ENCODE results near the gene MCCC2. TPM values are rescaled to one million over a fixed set of nuclear protein-coding genes. Genes with fewer than 3 reads are reported as not detected.
A peak's percentile ranks its signal among the peaks of the same experiment; 100 is the strongest.

Gene MCCC2
- total and polyA plus RNA-seq, 2 of the 13 experiments (the other 11 are each of a cell fraction or from before 2014, with no cell fraction given): 44.8 to 83.6 TPM

- TF ChIP-seq, protein P1, sequence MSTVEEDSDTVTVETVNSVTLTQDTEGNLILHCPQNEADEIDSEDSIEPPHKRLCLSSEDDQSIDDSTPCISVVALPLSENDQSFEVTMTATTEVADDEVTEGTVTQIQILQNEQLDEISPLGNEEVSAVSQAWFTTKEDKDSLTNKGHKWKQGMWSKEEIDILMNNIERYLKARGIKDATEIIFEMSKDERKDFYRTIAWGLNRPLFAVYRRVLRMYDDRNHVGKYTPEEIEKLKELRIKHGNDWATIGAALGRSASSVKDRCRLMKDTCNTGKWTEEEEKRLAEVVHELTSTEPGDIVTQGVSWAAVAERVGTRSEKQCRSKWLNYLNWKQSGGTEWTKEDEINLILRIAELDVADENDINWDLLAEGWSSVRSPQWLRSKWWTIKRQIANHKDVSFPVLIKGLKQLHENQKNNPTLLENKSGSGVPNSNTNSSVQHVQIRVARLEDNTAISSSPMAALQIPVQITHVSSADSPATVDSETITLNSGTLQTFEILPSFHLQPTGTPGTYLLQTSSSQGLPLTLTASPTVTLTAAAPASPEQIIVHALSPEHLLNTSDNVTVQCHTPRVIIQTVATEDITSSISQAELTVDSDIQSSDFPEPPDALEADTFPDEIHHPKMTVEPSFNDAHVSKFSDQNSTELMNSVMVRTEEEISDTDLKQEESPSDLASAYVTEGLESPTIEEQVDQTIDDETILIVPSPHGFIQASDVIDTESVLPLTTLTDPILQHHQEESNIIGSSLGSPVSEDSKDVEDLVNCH (CRISPR knock-in tag; IDR thresholded peaks at IDR 0.05): 0 out of 2 replicates have a peak, but pooled peaks have one; percentile 49
- 0 out of 2 replicates have a peak, but pooled peaks have one; percentile 28 for TF ChIP-seq ATF1 (CRISPR knock-in tag; IDR thresholded peaks at IDR 0.05)
- TF ChIP-seq, protein P2, sequence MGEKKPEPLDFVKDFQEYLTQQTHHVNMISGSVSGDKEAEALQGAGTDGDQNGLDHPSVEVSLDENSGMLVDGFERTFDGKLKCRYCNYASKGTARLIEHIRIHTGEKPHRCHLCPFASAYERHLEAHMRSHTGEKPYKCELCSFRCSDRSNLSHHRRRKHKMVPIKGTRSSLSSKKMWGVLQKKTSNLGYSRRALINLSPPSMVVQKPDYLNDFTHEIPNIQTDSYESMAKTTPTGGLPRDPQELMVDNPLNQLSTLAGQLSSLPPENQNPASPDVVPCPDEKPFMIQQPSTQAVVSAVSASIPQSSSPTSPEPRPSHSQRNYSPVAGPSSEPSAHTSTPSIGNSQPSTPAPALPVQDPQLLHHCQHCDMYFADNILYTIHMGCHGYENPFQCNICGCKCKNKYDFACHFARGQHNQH (CRISPR knock-in tag; IDR thresholded peaks at IDR 0.05): no peak
- TF ChIP-seq, protein P3, sequence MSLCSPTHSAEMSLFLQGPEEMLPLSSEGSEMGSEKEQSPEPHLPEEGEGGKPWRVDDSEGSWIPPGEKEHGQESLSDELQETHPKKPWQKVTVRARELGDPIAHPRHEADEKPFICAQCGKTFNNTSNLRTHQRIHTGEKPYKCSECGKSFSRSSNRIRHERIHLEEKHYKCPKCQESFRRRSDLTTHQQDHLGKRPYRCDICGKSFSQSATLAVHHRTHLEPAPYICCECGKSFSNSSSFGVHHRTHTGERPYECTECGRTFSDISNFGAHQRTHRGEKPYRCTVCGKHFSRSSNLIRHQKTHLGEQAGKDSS (CRISPR knock-in tag; IDR thresholded peaks at IDR 0.05; ENCODE audit: borderline replicate concordance, low read depth): peak; percentile 87
- no peak for TF ChIP-seq ZNF513 (CRISPR knock-in tag; conservative IDR thresholded peaks at IDR 0.05)
- TF ChIP-seq ZNF550 (CRISPR knock-in tag; IDR thresholded peaks at IDR 0.05; ENCODE audit: borderline replicate concordance): no peak
- peak; percentile 15; the same call in 1 of the 2 replicates for TF ChIP-seq ZNF263 (CRISPR knock-in tag; IDR thresholded peaks at IDR 0.05)
- no peak for TF ChIP-seq SMAD1 (CRISPR knock-in tag; IDR thresholded peaks at IDR 0.05; ENCODE audit: borderline replicate concordance, low read depth)
- TF ChIP-seq, protein P4, sequence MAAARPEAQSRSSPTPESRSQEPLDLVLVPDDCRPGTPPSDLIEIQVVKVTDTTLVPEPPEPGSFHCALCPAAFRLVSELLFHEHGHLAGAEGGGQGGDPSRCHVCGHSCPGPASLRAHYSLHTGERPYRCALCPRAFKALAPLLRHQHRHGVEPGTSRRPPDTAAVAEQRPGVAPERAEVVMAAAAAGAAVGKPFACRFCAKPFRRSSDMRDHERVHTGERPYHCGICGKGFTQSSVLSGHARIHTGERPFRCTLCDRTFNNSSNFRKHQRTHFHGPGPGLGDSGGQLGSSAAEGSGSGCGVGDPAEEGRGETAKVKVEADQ (CRISPR knock-in tag; IDR thresholded peaks at IDR 0.05; ENCODE audit: borderline replicate concordance): no peak
- TF ChIP-seq NCOA2 (CRISPR knock-in tag; IDR thresholded peaks at IDR 0.05): peak; percentile 55; the same call in 1 of the 2 replicates
- TF ChIP-seq CC2D1A (CRISPR knock-in tag; IDR thresholded peaks at IDR 0.05): no peak
- no peak for TF ChIP-seq TP53 (CRISPR knock-in tag; conservative IDR thresholded peaks at IDR 0.05)
- TF ChIP-seq BRF2 (CRISPR knock-in tag; IDR thresholded peaks at IDR 0.05): peak; percentile 77; the same call in 1 of the 2 replicates
- TF ChIP-seq ATF3 (CRISPR knock-in tag; IDR thresholded peaks at IDR 0.05): peak; percentile 21; the same call in 1 of the 2 replicates
- peak; percentile 58; the same call in 1 of the 2 replicates for TF ChIP-seq THAP9 (CRISPR knock-in tag; IDR thresholded peaks at IDR 0.05; ENCODE audit: borderline replicate concordance)
- no peak for TF ChIP-seq ZNF605 (CRISPR knock-in tag; IDR thresholded peaks at IDR 0.05)
Measured at GRCh38 chr5:71586941-71587765, at the start of gene MCCC2 (continued).

Data from HepG2 (cell line).